Vagina (tissue), 2 donors: ENCODE data around the gene LDB1.

Experiments
- POLR2A ChIP-seq, 2 donors: fragments of 450-650 bp; IDR thresholded peaks; one replicate each; pipeline ENCODE4 v1.6.1; 2017; ENCODE audit warnings: antibody characterized with exemption in 2 of 2, mild to moderate bottlenecking in 2 of 2, moderate library complexity in 2 of 2
- POLR2AphosphoS5 ChIP-seq, 2 donors: sonication (generic); formaldehyde crosslinking; IDR thresholded peaks; one replicate each; pipeline ENCODE4 v1.9.0; 2017; ENCODE audit warnings: antibody characterized with exemption in 2 of 2, mild to moderate bottlenecking in 2 of 2, low read depth in 1 of 2; ENCODE audit not compliant: insufficient read depth in 1 of 2
- TF ChIP-seq, protein P1 (sequence below), 3 experiments: fragments of 450-650 bp in 2 of 3; fragments of 200-600 bp in 1 of 3; sonication (generic) in 1 of 3; IDR thresholded peaks; one replicate each; pipeline ENCODE4 v1.5.1; 2017 to 2019; ENCODE audit warnings: antibody characterized with exemption in 3 of 3, mild to moderate bottlenecking in 2 of 3, moderate library complexity in 2 of 3

DNA sequence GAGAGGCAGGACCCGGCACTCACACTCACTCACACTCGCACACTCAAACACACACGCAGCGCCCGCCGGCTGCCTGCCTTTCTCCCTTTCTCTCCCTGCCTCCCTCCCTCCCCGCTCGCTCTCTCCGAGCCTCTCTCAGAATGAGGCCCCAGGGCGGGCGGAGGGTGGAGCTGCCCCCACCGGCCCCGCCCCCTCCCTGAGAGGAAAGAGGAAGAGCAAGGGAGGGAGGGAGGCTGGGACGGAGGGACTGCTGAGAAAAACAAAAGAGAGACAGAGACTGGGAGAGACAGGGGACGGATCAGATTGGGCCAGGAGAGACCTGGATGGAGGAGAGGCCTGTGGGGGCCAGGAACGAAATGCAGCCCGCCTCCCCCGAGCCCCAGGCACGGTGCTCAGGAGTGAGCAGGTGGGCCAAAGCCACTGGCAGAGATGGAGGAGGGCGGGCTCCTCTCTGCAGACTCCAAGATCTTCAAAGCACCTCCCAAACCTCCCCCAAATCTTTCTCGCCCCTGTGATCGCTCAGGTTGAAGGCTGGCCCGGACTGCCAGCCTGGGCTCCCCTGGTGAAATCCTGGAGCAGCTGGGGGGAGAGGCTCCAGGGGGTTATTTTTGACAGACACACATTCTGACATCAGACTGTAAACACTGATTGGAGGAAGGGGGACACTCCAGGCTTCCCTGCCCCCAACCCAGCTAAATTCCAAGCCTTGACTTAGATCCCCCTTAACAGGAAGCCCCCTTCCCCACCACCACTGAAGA, 5.1 kb downstream of the LDB1 start:
- TF ChIP-seq, protein P1, sequence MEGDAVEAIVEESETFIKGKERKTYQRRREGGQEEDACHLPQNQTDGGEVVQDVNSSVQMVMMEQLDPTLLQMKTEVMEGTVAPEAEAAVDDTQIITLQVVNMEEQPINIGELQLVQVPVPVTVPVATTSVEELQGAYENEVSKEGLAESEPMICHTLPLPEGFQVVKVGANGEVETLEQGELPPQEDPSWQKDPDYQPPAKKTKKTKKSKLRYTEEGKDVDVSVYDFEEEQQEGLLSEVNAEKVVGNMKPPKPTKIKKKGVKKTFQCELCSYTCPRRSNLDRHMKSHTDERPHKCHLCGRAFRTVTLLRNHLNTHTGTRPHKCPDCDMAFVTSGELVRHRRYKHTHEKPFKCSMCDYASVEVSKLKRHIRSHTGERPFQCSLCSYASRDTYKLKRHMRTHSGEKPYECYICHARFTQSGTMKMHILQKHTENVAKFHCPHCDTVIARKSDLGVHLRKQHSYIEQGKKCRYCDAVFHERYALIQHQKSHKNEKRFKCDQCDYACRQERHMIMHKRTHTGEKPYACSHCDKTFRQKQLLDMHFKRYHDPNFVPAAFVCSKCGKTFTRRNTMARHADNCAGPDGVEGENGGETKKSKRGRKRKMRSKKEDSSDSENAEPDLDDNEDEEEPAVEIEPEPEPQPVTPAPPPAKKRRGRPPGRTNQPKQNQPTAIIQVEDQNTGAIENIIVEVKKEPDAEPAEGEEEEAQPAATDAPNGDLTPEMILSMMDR (IDR thresholded peaks at IDR 0.05), result no peak
- TF ChIP-seq POLR2A (IDR thresholded peaks at IDR 0.05), result peak in 1 of 2 donors; percentile 39
- peak; percentile 86 to 91 for TF ChIP-seq POLR2AphosphoS5 (IDR thresholded peaks at IDR 0.05; ENCODE audit: insufficient read depth in 1 of 2, low read depth in 1 of 2)
